ENCODE measurements around the gene POSTN. TPM values are rescaled to one million over a fixed set of nuclear protein-coding genes. Genes with fewer than 3 reads are reported as not detected.

Gene POSTN
- total RNA-seq, 1 experiment from 2014 or later: 0.33 TPM

- H2AK5ac ChIP-seq (ENCODE audit: insufficient read length, low read length): no peak overlapping the region
- H3K79me1 ChIP-seq (ENCODE audit: insufficient read depth, low read depth, low read length, poor library complexity, severe bottlenecking): no peaks in the 10 kb centered on the region
- peaks cover 4 to 10% of the 10 kb centered on the region in 2 experiments; a peak in 3 of 4 replicates for H3K4me1 Mint-ChIP-seq
- no peak overlapping the region for H3K4me2 ChIP-seq (ENCODE audit: insufficient read depth, insufficient read length, low read length)
- no peak overlapping the region for H3K23ac ChIP-seq (ENCODE audit: insufficient read length, low read depth, low read length)
- no peaks in the 10 kb centered on the region for H4K20me1 ChIP-seq (ENCODE audit: control insufficient read depth, insufficient read depth, insufficient read length)
- H3K27ac Mint-ChIP-seq: no peak overlapping the region
- TF ChIP-seq, protein P1, sequence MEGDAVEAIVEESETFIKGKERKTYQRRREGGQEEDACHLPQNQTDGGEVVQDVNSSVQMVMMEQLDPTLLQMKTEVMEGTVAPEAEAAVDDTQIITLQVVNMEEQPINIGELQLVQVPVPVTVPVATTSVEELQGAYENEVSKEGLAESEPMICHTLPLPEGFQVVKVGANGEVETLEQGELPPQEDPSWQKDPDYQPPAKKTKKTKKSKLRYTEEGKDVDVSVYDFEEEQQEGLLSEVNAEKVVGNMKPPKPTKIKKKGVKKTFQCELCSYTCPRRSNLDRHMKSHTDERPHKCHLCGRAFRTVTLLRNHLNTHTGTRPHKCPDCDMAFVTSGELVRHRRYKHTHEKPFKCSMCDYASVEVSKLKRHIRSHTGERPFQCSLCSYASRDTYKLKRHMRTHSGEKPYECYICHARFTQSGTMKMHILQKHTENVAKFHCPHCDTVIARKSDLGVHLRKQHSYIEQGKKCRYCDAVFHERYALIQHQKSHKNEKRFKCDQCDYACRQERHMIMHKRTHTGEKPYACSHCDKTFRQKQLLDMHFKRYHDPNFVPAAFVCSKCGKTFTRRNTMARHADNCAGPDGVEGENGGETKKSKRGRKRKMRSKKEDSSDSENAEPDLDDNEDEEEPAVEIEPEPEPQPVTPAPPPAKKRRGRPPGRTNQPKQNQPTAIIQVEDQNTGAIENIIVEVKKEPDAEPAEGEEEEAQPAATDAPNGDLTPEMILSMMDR (conservative IDR thresholded peaks at IDR 0.05): no peak
- H2BK5ac ChIP-seq (ENCODE audit: insufficient read length, low read length): no peak overlapping the region
- no peaks in the 10 kb centered on the region for H3K27me3 Mint-ChIP-seq (ENCODE audit: low read depth)
- WGBS (ENCODE audit: extremely low coverage, insufficient read length, low lambda C conversion rate): no CpG with 5 or more reads among the region's 1 CpG
- H3K36me3 Mint-ChIP-seq (ENCODE audit: insufficient read depth in 1 of 3, low read depth in 3 of 3): peaks cover 0 to 4% (median 0%) of the 10 kb centered on the region in 3 experiments; a peak in 1 of 7 replicates
- H3K4me3 Mint-ChIP-seq: no peak overlapping the region
- H2BK120ac ChIP-seq (ENCODE audit: low read depth, low read length, poor library complexity, severe bottlenecking): no peak overlapping the region
- H3K14ac ChIP-seq (ENCODE audit: insufficient read depth, low read length): no peak overlapping the region
- H4K8ac ChIP-seq (replicated peaks; ENCODE audit: insufficient read length, low read depth, low read length): no peak overlapping the region
- H3K27ac ChIP-seq (ENCODE audit: insufficient read length, low read depth, low read length): no peak overlapping the region
- H3K18ac ChIP-seq (ENCODE audit: insufficient read length, low read depth, low read length): no peak overlapping the region
- no peaks in the 10 kb centered on the region for H3K79me2 ChIP-seq (ENCODE audit: insufficient read depth, low read length)
- H2AFZ ChIP-seq (ENCODE audit: low read length): no peak overlapping the region
- H2BK12ac ChIP-seq (ENCODE audit: insufficient read length, low read depth, low read length): no peak overlapping the region
- H2BK15ac ChIP-seq (ENCODE audit: low read depth, low read length): no peak overlapping the region
- no peak overlapping the region for H3K56ac ChIP-seq (ENCODE audit: insufficient read length, low read depth, low read length)
- no peak overlapping the region for H3K4ac ChIP-seq (ENCODE audit: low read depth, low read length)
- H4K5ac ChIP-seq (ENCODE audit: insufficient read length, low read depth, low read length): no peak overlapping the region
- no peaks in the 10 kb centered on the region for H3K9me3 ChIP-seq (ENCODE audit: control insufficient read depth, low read depth, low read length)
- H3K9ac ChIP-seq (ENCODE audit: extremely low read depth, insufficient read length, low read length): no peak overlapping the region
- no peaks in the 10 kb centered on the region for H3K23me2 ChIP-seq (ENCODE audit: insufficient read length, low read depth, low read length, poor library complexity, severe bottlenecking)
- H3T11ph ChIP-seq (ENCODE audit: low read length): no peak overlapping the region
- no peak for DNase-seq
- no peaks in the 10 kb centered on the region for H3K27me3 ChIP-seq (ENCODE audit: insufficient read depth, low read length)
- no peak overlapping the region for H4K91ac ChIP-seq (ENCODE audit: insufficient read length, low read depth, low read length)
- no peaks in the 10 kb centered on the region for H3K9me3 Mint-ChIP-seq
- H2BK20ac ChIP-seq (ENCODE audit: low read depth, low read length, poor library complexity, severe bottlenecking): no peak overlapping the region
- H3K4me1 ChIP-seq (ENCODE audit: insufficient read depth, low read length): no peaks in the 10 kb centered on the region
These were observed 17.6 kb upstream of the POSTN start for GRCh38 chr13:37616131-37616530.

Data from H9 (cell line).